Daoy (cell line): ENCODE data around the gene GAB2. TPM values are rescaled to one million over a fixed set of nuclear protein-coding genes. Genes with fewer than 3 reads are reported as not detected.

Experiments
- DNase-seq: peaks from one replicate; pipeline ENCODE4 v3.0.0-alpha.2; 2015; ENCODE audit warnings: low read depth
- total RNA-seq: library from RNA; depleted of rRNA; stranded (reverse); fragments of >200 nt; shearing (Covaris generic); gene quantifications from 2 replicates; pipeline ENCODE4 v1.2.3, GENCODE V29; 2014

GAB2 gene
- total RNA-seq, 1 experiment from 2014 or later = 1.9 TPM

GRCh38 chr11:78341841-78342240, 75.8 kb downstream of the GAB2 start:
- DNase-seq = no peak

DNA sequence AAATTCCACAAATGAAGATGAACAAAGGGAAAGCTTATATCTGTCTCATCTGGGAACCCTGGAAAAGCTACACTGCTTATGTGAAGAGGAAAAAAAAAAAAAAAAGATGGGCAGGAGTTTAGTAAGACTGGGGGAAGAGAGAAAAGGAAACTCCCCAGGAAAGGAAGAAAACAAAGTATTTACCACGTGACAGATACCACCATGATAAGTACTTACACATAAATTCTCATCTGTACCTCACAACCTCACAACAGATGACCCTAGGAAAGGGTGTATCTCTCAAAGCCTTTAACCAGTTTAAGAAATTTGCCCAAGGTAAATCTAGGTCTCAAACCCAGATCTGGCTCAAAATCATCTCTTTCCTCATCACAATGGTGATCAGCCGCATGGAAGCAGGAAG, 77.1 kb downstream of the GAB2 start:
- DNase-seq = no peak

- DNase-seq = no peak
Measured at GRCh38 chr11:78339945-78340344, 77.7 kb downstream of the GAB2 start.

DNA sequence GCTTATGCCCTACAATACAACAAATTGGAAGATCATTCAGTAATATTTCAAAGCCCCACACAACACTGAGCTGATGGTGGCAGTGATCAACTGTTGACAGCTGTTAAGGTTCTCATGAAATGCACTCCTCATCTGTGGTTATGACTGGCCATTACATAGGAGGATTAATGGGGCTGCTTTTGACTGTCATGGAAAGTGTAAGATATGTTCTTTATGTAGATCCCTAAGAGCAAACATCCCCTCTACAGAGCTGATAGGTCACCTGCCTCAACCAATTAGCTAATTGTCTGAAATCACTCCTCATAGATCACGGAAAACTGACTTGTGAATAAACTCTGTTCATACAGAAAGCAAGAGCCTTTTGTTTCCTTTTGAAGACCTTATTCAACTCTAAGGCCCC, 78.1 kb downstream of the GAB2 start:
- no peak for DNase-seq

DNA sequence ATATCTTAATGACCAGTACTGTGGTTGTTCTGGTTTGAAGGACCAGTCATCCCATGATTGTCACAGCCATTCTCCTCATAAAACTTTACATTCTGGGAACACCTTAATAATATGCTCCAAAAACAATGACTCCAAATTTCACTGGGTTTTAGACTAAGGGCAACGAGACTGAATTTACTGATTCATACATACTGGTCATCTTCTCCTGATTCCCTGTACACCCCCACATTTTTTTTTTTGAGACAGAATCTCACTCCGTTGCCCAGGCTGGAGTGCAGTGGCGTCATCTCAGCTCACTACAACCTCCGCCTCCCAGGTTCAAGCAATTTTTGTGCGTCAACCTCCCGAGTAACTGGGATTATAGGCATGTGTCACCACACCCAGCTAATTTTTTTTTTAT, 78.9 kb downstream of the GAB2 start:
- DNase-seq = no peak

DNA sequence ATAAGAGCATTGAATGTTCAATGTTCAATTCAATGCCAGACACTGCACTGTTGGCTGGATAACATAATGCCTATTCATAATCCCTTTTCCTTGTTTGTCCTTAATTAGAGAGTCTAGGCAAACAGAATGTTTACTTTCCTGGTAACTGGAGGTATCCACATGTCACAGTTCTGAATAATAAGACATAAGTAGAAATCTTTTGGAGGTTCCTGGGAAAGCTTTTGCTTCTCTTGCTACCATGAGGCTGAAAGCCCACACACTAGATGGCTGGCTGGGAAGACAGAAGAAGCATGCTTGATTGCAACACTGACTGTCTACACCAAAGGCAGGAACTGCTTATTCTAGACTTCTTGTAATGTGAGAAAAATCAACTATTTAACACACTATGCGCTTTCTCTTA, 79.5 kb downstream of the GAB2 start:
- no peak for DNase-seq

DNA sequence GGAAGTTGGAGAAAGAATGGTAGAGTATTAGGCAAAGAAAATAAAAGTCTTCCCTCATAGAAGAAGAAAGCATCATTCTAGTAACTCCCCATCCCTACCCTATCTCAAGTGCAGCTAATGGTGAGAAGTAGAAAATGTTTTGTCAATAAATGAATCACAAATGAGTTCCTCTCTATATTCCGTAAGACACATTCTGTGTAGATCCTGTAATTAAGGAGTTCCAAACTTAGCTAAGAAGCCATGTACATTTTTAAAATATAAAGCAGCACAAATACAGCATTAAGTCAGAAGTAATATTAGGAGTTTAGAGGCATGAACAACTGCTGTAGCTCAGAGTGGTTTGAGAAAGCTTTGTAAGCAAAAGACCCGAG, 80.1 kb downstream of the GAB2 start:
- DNase-seq = no peak

GRCh38 chr11:78336877-78337553, 80.6 kb downstream of the GAB2 start:
- no peak for DNase-seq

- no peak for DNase-seq
Measured at GRCh38 chr11:78334109-78334508, 83.5 kb downstream of the GAB2 start.

DNA sequence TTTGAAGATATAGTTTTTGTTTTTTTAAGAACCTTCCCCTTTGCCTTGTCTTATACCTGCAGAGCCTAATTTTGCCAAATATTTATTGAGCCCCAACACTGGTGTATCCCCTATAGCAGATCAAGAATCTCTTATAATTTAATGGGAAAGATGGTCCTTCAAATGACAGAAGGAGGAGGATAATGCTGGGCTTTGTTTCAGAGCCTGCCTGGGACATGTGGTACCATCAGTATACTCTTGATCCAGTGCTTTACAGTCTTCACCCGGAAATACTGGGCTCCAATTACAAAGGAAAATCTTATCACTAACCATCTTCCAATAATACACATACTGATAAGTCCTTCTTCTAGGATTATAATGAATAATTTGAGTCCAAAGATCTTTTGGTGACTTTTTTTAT, 84.7 kb downstream of the GAB2 start:
- DNase-seq = no peak

DNA sequence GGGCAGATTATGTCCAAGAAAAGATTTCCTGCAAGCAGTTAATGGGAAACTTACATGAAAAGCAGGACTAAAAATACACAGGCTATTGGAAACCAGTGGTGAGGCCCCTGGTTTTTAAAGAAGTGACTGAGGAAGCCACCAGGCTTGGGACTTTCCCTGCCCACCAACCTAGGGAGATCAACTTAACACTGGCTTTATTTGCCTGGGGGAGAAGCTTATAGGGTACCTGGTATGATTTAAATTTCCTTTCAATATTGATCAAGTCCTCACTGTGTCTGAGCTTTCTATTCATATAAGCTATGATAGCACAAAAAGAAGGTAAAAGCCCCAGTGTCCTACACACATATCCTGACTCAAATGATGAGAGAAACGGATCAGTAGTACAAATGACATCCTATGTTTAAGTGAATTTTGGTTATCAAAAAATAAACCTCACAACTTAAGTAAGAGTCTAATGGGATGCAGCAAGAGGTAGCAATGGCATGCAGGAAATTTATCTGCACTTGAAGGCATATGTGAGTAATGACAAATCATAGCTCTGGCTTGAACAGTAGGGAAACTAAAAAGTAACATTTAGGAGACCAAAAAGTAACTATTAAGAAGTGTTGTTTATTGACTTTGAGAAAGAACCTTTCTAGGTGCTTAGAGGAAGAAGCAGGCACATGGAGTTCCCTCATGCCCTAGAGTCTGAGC, 85.3 kb downstream of the GAB2 start:
- no peak for DNase-seq

- DNase-seq = no peak
Measured at GRCh38 chr11:78331711-78332110, 85.9 kb downstream of the GAB2 start.

GRCh38 chr11:78330361-78330760, 87.3 kb downstream of the GAB2 start:
- DNase-seq = no peak

GRCh38 chr11:78327945-78328344, 89.7 kb downstream of the GAB2 start:
- no peak for DNase-seq

GRCh38 chr11:78325274-78325781, 92.3 kb downstream of the GAB2 start:
- no peak for DNase-seq

GRCh38 chr11:78323363-78323762, 94.3 kb downstream of the GAB2 start:
- no peak for DNase-seq

- no peak for DNase-seq
Measured at GRCh38 chr11:78319453-78319955, 98.1 kb downstream of the GAB2 start.

DNA sequence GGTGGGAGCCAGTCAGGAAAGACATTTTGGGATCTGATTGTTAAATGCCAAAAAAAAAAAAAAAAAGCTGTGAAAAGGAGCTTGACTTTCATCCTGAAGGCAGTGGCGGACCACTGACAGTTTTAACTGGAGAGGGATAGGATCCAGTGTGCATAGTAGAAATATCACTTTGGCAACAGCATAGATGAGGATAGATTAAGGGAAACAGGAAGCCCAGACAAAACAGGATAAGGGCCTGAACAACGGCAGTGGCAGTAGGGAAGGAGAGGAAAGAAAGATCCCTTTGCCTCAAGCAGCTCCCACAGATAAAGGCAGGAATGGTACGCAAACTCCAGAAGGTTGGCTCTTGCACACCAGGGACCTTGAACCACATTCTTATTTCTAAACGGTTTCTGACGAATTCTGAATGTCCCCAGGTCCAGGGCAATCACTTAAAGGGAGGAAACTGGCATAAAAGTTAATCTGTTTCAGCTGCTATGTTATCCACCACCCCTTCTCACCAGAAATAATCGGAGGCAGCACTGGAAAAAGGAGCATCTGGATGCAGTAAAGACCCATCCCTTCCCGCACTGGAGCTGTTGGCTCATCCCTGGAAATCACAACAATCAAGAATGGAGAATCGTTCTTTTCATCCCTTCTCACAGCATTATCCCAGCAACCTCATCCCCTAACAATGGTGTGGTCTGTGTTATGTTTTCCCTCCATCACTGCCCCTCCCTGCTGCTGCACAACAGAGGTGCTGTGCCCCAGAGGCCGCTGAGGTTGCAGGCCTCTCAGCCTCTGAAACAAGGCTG, 99.1 kb downstream of the GAB2 start:
- no peak for DNase-seq

- DNase-seq = no peak
Measured at GRCh38 chr11:78315724-78316123, 101.9 kb downstream of the GAB2 start.

- DNase-seq = no peak
Measured at GRCh38 chr11:78314762-78315161, 102.9 kb downstream of the GAB2 start.

DNA sequence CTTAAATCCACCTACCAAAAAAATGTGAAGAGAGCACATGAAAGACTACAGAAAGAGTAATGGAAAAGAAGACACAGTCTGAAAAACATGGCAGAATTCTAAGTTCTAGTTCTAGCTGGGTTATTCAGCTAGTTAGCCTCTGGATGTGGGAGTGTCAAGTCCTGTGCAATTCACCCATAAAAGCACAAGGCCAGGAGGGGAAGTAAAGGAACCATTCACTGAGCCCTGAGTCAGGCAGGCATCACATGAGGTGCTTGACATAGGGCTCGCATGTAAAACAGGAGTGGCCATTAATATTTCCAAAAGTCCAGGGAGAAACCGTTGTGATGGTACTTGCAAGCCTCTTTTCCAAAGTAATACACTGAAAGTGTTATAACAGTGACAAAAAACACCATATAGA, 103.7 kb downstream of the GAB2 start:
- DNase-seq = no peak

DNA sequence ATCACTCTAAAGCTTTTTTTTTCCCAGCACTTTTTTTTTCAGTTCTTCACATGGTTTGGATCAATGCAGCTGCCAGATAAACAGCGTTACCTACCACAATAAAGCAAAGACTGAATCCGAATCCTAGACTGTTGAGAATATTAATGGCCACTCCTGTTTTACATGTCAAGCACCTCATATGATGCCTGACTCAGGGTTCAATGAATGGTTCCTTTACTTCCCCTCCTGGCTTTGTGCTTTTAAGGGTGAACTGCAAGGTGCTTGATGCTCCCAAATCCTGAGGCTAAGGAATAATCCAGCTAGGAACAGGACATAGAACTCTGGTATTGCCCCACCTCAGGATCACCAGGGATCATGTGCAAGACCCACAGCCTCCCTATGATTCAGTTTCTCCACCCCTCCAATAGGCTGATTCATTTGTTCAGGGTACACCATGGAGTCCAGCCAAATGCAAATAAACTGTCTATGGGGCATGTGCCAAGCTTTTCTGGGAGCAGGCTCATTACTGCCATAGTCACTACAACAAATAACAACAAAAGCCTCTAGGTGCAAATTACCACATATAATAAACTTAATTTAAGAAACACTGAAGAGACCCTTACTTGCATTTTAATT, 104.3 kb downstream of the GAB2 start:
- DNase-seq = peak; percentile 64
